Measurements from ENCODE around the gene OCLN. TPM values are rescaled to one million over a fixed set of nuclear protein-coding genes. Genes with fewer than 3 reads are reported as not detected.

OCLN gene
- total and polyA plus RNA-seq, 7 experiments from 2014 or later, result 0.07 to 8.5 (median 1.6) TPM

DNA sequence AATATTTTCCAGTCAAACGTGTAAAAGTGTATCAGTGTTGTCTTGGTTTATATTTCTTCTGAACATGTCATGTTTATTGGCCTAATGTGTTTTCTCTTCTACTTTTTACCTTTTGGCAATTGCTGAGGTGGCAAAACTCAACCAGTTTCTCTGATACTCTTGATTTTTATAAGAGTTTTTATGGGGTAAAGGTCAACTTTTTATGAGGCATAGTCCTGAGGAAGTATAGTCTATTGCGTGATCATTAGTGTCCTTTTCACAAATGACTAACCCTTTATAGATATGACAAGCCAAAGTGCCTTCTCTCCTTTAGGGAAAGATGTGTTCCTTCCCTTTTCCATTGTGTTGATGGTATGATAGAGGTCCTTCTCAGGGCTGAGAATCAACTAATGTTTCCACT, 32.9 kb downstream of the OCLN start:
- Mint-ChIP-seq H3K4me1 (no peaks in the 10 kb centered on the region), H3K9me3 (no peaks in the 10 kb centered on the region), H3K27me3 (peaks cover 3 to 12% (median 11%) of the 10 kb centered on the region in 5 donors), H3K4me3 (no peak overlapping the region), H3K27ac (no peak overlapping the region), H3K36me3 (no peaks in the 10 kb centered on the region)
- DNase-seq (no peak), ATAC-seq (no peak)
- CTCF ChIA-PET, result no interaction called here
- Histone ChIP-seq H3K9me3 (ENCODE audit: control insufficient read depth in 2 of 3, low read length in 3 of 3) (no peaks in the 10 kb centered on the region), H3K36me3 (ENCODE audit: control insufficient read depth in 2 of 3, insufficient read depth in 3 of 3, low read length in 3 of 3) (no peaks in the 10 kb centered on the region), H3K4me3 (ENCODE audit: low read length) (no peak overlapping the region), H3K4me1 (ENCODE audit: control insufficient read depth in 2 of 2, insufficient read depth in 2 of 2, low read length in 2 of 2) (no peaks in the 10 kb centered on the region), H3K27me3 (ENCODE audit: control insufficient read depth in 2 of 2, insufficient read depth in 2 of 2, low read length in 2 of 2) (no peaks in the 10 kb centered on the region), H3K27ac (ENCODE audit: low read depth, low read length) (no peak overlapping the region)
- POLR2A ChIA-PET, result no interaction called here
- intact Hi-C loops (cut with micrococcal nuclease), result no loop called here

DNA sequence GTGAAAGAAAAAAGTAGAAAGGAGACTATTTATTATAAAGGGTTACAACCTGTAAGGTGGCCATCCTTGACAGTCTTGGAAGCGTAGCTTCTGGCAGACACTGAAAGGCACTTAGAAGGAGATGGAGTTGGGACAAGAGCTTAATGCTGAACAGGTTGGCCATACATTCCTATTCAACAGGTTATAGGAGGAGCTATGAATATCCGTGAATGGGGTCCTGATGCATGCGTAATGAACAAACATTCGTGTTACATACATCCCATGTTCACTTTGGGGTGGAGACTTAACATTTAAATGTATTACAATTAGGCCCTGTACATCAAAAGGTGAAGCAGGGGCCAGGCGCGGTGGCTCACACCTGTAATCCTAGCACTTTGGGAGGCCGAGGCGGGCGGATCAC, 34.1 kb downstream of the OCLN start:
- H3K9me3 ChIP-seq (ENCODE audit: control insufficient read depth in 2 of 3, low read length in 3 of 3), result no peaks in the 10 kb centered on the region
- no peak overlapping the region for H3K4me3 Mint-ChIP-seq
- peaks cover 7 to 18% (median 13%) of the 10 kb centered on the region in 5 donors for H3K27me3 Mint-ChIP-seq
- no peaks in the 10 kb centered on the region for H3K27me3 ChIP-seq (ENCODE audit: control insufficient read depth in 2 of 2, insufficient read depth in 2 of 2, low read length in 2 of 2)
- DNase-seq, result no peak
- ChIA-PET POLR2A (no interaction called here), CTCF (no interaction called here)
- intact Hi-C loops (cut with micrococcal nuclease), result no loop called here
- no peaks in the 10 kb centered on the region for H3K36me3 Mint-ChIP-seq
- H3K27ac Mint-ChIP-seq, result no peak overlapping the region
- H3K4me3 ChIP-seq (ENCODE audit: low read length), result no peak overlapping the region
- no peak for ATAC-seq
- H3K27ac ChIP-seq (ENCODE audit: low read depth, low read length), result no peak overlapping the region
- no peaks in the 10 kb centered on the region for H3K4me1 Mint-ChIP-seq
- H3K4me1 ChIP-seq (ENCODE audit: control insufficient read depth in 2 of 2, insufficient read depth in 2 of 2, low read length in 2 of 2), result no peaks in the 10 kb centered on the region
- no peaks in the 10 kb centered on the region for H3K36me3 ChIP-seq (ENCODE audit: control insufficient read depth in 2 of 3, insufficient read depth in 3 of 3, low read length in 3 of 3)
- H3K9me3 Mint-ChIP-seq, result no peaks in the 10 kb centered on the region

DNA sequence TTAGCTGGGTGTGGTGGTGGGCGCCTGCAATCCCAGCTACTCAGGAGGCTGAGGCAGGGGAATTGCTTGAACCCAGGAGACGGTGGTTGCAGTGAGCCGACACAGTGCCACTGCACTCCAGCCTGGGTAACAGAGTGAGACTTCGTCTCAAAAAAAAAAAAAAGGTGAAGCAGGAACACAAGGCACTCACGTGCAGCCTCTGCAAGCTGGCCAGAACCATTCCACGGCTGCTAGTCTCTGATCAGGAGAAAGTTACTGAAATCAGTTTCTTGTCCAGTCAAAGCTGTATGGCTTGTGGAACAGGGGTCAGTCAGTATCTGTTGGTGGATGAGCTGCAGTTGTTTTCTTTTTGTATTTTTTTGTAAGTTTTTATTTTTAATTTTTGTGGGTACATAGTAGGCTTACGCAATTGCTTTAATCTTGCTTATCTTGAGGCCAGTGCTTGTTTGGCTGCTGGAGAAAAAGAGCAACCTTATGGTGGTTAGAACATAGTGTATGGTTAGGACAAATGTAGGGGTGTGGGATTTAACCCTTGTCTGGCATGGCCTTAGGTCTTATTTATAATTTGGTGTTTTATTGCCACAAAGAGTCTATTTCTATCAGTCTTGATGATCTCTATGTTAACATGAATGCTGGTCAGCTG, 34.7 kb downstream of the OCLN start:
- Mint-ChIP-seq H3K4me1 (no peaks in the 10 kb centered on the region), H3K36me3 (no peaks in the 10 kb centered on the region), H3K27me3 (peaks cover 10 to 19% (median 13%) of the 10 kb centered on the region in 5 donors), H3K9me3 (no peaks in the 10 kb centered on the region), H3K27ac (no peak overlapping the region), H3K4me3 (no peak overlapping the region)
- no peak overlapping the region for H3K27ac ChIP-seq (ENCODE audit: low read depth, low read length)
- CTCF ChIA-PET, result no interaction called here
- no peaks in the 10 kb centered on the region for H3K36me3 ChIP-seq (ENCODE audit: control insufficient read depth in 2 of 3, insufficient read depth in 3 of 3, low read length in 3 of 3)
- POLR2A ChIA-PET, result no interaction called here
- no peak overlapping the region for H3K4me3 ChIP-seq (ENCODE audit: low read length)
- no peak for DNase-seq
- intact Hi-C loops (cut with micrococcal nuclease), result no loop called here
- no peaks in the 10 kb centered on the region for H3K9me3 ChIP-seq (ENCODE audit: control insufficient read depth in 2 of 3, low read length in 3 of 3)
- H3K4me1 ChIP-seq (ENCODE audit: control insufficient read depth in 2 of 2, insufficient read depth in 2 of 2, low read length in 2 of 2), result no peaks in the 10 kb centered on the region
- ATAC-seq, result no peak
- no peaks in the 10 kb centered on the region for H3K27me3 ChIP-seq (ENCODE audit: control insufficient read depth in 2 of 2, insufficient read depth in 2 of 2, low read length in 2 of 2)

DNA sequence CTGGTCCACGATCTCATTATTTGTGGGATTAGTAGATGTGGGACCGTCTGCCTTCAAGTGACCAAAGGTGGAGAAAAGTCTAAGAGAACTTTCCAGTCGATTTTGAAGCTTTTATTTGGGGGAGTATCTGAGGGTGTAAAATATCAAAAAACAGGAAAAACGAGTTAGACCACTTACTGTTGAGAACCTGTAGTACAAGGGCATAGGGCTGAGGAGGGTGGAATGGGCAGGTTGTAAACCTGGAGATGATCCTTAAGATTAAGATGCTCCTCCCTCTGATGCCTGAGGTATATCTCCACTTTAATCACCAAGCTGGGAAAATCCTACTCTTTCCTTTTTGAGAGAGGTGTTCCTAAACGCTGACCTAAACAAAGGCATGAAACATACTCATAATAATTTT, 35.4 kb downstream of the OCLN start:
- POLR2A ChIA-PET, result no interaction called here
- Mint-ChIP-seq H3K36me3 (no peaks in the 10 kb centered on the region), H3K27ac (no peak overlapping the region), H3K4me3 (no peak overlapping the region), H3K4me1 (no peaks in the 10 kb centered on the region), H3K9me3 (no peaks in the 10 kb centered on the region), H3K27me3 (peaks cover 10 to 19% (median 12%) of the 10 kb centered on the region in 5 donors)
- H3K36me3 ChIP-seq (ENCODE audit: control insufficient read depth in 2 of 3, insufficient read depth in 3 of 3, low read length in 3 of 3), result no peaks in the 10 kb centered on the region
- H3K27me3 ChIP-seq (ENCODE audit: control insufficient read depth in 2 of 2, insufficient read depth in 2 of 2, low read length in 2 of 2), result no peaks in the 10 kb centered on the region
- H3K4me3 ChIP-seq (ENCODE audit: low read length), result no peak overlapping the region
- no peaks in the 10 kb centered on the region for H3K4me1 ChIP-seq (ENCODE audit: control insufficient read depth in 2 of 2, insufficient read depth in 2 of 2, low read length in 2 of 2)
- ATAC-seq (no peak), DNase-seq (no peak)
- H3K27ac ChIP-seq (ENCODE audit: low read depth, low read length), result no peak overlapping the region
- H3K9me3 ChIP-seq (ENCODE audit: control insufficient read depth in 2 of 3, low read length in 3 of 3), result no peaks in the 10 kb centered on the region
- CTCF ChIA-PET, result no interaction called here
- intact Hi-C loops (cut with micrococcal nuclease), result no loop called here

DNA sequence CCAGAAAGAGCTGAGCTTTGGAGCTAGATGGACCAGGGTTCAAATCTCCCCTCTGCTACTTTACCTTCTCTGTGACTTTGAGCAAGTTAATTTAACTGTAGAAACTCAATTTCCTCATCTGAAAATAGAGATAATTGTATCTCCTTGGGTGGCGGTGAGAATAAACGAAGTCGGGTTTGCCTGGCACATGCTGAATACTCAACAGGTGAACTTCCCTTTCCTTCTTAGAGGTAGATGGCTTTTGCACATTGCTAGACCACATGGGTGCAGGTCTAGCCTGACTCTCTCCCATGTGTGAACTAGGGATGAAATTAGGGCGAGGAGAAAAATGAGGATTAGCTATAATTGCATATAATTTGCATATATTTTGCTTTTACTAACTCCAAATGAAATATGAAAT, 36.0 kb downstream of the OCLN start:
- Mint-ChIP-seq H3K27ac (no peak overlapping the region), H3K9me3 (no peaks in the 10 kb centered on the region), H3K4me1 (no peaks in the 10 kb centered on the region), H3K27me3 (peaks cover 10 to 19% (median 12%) of the 10 kb centered on the region in 5 donors), H3K4me3 (no peak overlapping the region), H3K36me3 (no peaks in the 10 kb centered on the region)
- Histone ChIP-seq H3K36me3 (ENCODE audit: control insufficient read depth in 2 of 3, insufficient read depth in 3 of 3, low read length in 3 of 3) (no peaks in the 10 kb centered on the region), H3K4me3 (ENCODE audit: low read length) (no peak overlapping the region), H3K27me3 (ENCODE audit: control insufficient read depth in 2 of 2, insufficient read depth in 2 of 2, low read length in 2 of 2) (no peaks in the 10 kb centered on the region), H3K9me3 (ENCODE audit: control insufficient read depth in 2 of 3, low read length in 3 of 3) (no peaks in the 10 kb centered on the region), H3K27ac (ENCODE audit: low read depth, low read length) (no peak overlapping the region), H3K4me1 (ENCODE audit: control insufficient read depth in 2 of 2, insufficient read depth in 2 of 2, low read length in 2 of 2) (no peaks in the 10 kb centered on the region)
- POLR2A ChIA-PET, result no interaction called here
- CTCF ChIA-PET, result no interaction called here
- intact Hi-C loops (cut with micrococcal nuclease), result no loop called here
- no peak for DNase-seq
- no peak for ATAC-seq

DNA sequence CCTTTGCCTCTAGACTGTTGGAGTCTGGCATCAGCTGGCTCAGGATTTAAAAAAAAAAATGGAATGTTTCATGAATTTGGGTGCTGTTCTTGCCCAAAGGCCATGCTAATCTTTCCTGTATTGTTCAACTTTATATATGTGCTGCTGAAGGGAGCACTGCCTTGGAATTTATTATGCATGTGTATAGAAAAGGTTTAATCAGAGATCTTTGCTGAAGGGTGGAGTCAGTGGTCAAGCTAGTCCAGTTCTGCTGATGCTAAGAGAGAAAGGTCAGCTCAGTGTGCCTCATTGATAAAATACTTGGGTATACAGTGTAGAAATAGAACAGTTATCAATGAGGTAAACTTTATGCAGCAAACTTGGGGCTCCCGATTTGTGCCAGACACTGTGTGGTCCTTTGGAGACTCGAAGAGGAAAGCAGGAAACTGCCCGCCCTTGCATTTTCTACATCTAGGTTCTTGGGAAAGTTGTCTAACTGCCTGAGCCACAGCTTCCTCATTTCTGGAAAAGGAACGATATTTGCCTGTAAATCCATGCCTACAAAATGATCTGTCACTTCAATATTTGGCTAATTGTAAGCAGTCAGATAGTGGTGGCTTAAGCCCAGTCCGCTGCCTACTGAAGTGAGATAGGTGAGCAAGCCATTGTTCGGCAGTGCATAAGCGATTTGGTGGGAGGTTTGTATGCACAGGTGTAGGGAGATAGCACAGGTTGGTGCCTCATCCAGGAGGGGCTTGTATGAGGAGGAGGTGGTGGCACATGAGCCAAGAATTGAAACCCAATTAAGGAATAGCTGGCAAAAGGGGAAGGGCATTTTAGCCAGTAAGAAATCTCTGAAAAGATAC, 38.2 kb downstream of the OCLN start:
- no peak overlapping the region for H3K27ac ChIP-seq (ENCODE audit: low read depth, low read length)
- H3K4me3 Mint-ChIP-seq, result no peak overlapping the region

DNA sequence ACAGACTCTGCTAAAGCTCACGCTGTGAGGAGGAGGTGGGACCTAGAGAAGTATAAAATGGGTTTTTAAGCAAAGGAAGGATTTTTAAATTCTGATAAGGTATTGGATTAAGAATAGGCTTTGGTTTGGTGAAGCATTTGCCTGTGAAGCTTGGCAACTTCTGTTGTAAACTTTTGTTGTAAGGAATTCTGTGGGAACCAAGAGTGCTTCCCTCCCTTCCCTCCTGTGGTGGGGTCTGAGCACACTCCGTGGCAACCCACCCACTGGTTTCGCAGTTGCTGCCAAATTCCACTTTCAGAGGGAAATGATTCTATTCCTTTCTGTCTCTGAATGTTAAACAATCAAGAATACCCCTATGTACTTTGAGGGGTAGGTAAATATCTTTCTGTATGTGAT, 38.8 kb downstream of the OCLN start:
- ChIA-PET POLR2A (no interaction called here), CTCF (no interaction called here)
- Mint-ChIP-seq H3K27ac (no peak overlapping the region), H3K9me3 (no peaks in the 10 kb centered on the region), H3K27me3 (peaks cover 5 to 19% (median 12%) of the 10 kb centered on the region in 5 donors), H3K36me3 (no peaks in the 10 kb centered on the region), H3K4me3 (no peak overlapping the region), H3K4me1 (no peaks in the 10 kb centered on the region)
- intact Hi-C loops (cut with micrococcal nuclease), result no loop called here
- Histone ChIP-seq H3K4me1 (ENCODE audit: control insufficient read depth in 2 of 2, insufficient read depth in 2 of 2, low read length in 2 of 2) (no peaks in the 10 kb centered on the region), H3K27ac (ENCODE audit: low read depth, low read length) (no peak overlapping the region), H3K27me3 (ENCODE audit: control insufficient read depth in 2 of 2, insufficient read depth in 2 of 2, low read length in 2 of 2) (no peaks in the 10 kb centered on the region), H3K36me3 (ENCODE audit: control insufficient read depth in 2 of 3, insufficient read depth in 3 of 3, low read length in 3 of 3) (no peaks in the 10 kb centered on the region), H3K4me3 (ENCODE audit: low read length) (no peak overlapping the region), H3K9me3 (ENCODE audit: control insufficient read depth in 2 of 3, low read length in 3 of 3) (no peaks in the 10 kb centered on the region)
- no peak for ATAC-seq
- no peak for DNase-seq

More for the DNA sequence above, 38.2 kb downstream of the OCLN start:
- intact Hi-C loops (cut with micrococcal nuclease), result no loop called here
- H3K4me1 ChIP-seq (ENCODE audit: control insufficient read depth in 2 of 2, insufficient read depth in 2 of 2, low read length in 2 of 2), result no peaks in the 10 kb centered on the region
- H3K9me3 Mint-ChIP-seq, result no peaks in the 10 kb centered on the region
- no peak overlapping the region for H3K4me3 ChIP-seq (ENCODE audit: low read length)
- ATAC-seq (no peak), DNase-seq (no peak)
- no peaks in the 10 kb centered on the region for H3K36me3 Mint-ChIP-seq
- H3K36me3 ChIP-seq (ENCODE audit: control insufficient read depth in 2 of 3, insufficient read depth in 3 of 3, low read length in 3 of 3), result no peaks in the 10 kb centered on the region
- POLR2A ChIA-PET, result no interaction called here
- H3K27me3 Mint-ChIP-seq, result peaks cover 10 to 19% (median 12%) of the 10 kb centered on the region in 5 donors
- CTCF ChIA-PET, result no interaction called here
- H3K27ac Mint-ChIP-seq, result no peak overlapping the region
- H3K27me3 ChIP-seq (ENCODE audit: control insufficient read depth in 2 of 2, insufficient read depth in 2 of 2, low read length in 2 of 2), result no peaks in the 10 kb centered on the region
- no peaks in the 10 kb centered on the region for H3K4me1 Mint-ChIP-seq
- no peaks in the 10 kb centered on the region for H3K9me3 ChIP-seq (ENCODE audit: control insufficient read depth in 2 of 3, low read length in 3 of 3)
